GM18951 (cell line): ENCODE results near the gene CALN1.
"Not testable (repeated sequence)": the region's sequence is repeated elsewhere in the genome, so short reads cannot be mapped to it uniquely, and the experiment has no call there.

Experiments used
- POLR2A ChIP-seq: IDR thresholded peaks from 4 replicates; pipeline ENCODE4 v1.6.1; 2011; ENCODE audit warnings: mild to moderate bottlenecking; ENCODE audit not compliant: insufficient read length, insufficient read depth; ENCODE audit errors: extremely low read depth
- in situ Hi-C: fragments of 300-500 bp; cut with MboI; formaldehyde crosslinking; loops from one replicate; pipeline ENCODE4 v1.12.0; 2022; ENCODE audit warnings: low sequenced_read_pairs, mixed read lengths, inconsistent platforms; ENCODE audit not compliant: unreplicated experiment

CALN1 gene

DNA sequence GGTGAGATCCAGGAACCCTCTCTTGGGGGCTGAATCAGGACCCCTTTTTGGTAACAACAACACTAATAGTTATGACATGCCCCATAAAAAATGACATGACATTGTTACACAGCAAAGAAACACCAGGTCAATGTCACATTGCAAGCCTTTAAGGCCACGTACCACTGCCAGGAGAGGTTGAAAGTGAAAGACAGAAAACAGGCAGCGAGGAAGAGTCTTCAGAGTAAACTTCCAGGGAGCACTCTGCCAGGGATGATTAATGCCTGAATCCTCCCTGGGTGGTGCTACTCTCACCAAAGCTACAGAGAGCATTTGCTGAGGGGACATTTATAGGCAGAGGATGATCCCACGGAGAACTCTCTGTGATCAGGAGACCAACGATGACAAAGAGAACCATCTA, 551.6 kb downstream of the CALN1 start:
- in situ Hi-C loops: no loop called here
- TF ChIP-seq POLR2A: no peak

DNA sequence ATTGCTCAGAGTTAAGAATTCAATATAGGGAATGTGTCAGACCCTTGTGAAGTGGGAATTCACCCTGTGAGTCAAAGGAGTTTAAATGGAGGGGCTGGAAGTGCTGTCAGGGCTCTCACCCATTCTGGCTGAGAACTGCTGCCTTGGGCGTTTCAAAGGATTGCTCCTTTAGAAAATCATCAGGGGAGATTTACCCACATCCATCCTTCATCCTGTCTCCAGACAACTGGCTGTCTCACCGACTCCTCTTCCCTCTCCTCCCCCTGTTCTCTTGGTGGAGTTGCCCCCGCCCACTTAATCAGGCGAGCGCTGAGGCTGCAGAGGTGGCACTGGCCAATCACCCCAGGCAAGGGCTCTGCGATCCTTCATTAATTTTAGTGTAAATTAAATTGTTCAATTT, 554.8 kb downstream of the CALN1 start:
- no peak for TF ChIP-seq POLR2A
- in situ Hi-C loops: no loop called here

DNA sequence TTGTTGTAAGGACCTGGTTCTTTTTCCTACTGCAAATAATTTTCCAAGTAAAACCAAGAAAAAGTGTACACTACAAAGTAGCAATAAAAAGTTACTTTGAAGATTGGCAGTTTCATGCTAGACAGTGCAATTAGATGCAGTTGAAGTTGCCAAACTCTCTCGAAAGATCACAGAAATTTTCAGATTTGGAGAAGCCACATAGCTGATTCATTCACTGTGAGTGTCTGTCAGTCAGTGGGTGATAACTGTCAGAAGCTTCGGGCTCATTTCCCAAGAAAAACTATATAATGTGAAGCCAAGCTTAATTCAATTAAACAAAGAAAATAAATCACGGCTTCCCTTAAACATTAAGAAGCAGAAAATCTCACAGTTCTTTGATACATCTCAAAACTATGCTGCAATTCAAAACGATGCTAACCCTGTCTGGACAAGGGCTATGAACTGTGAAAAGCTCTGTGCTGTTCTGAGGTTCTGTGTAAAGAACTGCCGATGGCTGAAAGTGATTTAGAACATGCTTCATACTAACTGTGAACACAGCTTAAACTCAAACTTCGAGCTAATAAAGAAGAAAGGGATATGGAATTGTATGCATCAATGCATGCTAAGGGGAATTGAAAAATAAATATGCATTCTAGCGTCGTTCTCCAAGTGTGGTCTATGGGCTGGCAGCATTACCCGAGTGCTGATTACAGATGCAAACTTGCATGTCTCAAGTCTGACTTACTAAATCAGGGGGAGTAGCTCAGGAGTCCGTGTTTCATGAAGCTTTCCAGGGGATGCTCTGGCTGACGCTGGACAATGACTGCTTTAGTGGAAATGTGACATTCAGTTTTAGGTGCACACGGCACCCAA, 557.4 kb downstream of the CALN1 start:
- in situ Hi-C loops: no loop called here
- TF ChIP-seq POLR2A: no peak

DNA sequence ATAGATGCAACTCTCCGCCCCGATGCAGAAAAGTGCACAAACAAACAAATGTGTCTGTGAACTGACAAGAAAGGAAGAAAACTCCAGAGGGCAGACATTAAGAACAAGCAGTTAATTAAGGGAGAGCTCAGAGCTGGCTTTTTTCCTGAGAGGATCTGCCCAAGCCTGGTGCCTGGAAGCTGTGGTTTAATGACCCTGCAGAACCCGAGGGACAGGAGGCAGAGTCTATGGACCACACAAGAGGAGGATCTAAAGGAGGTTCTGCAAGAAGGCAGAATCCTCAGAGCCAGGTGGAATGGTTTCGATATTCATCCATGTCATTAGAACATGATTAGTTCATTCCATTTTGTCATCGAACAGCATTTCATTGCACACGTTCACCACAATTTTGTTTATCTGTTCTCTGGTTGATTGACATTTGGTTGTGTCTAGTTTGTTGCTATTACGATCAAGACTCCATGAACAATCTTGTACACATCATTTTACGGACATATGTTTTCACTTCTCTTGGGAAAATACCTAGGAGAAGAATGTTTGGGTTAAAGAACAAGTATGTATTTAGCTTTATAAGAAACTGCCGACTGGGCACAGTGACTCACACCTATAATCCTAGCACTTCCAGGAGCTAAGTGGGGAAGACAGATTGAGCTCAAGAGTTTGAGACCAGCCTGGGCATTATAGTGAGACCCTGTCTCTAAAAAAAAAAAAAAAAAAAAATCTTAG, 560.2 kb downstream of the CALN1 start:
- TF ChIP-seq POLR2A: no peak
- in situ Hi-C loops: no loop called here

DNA sequence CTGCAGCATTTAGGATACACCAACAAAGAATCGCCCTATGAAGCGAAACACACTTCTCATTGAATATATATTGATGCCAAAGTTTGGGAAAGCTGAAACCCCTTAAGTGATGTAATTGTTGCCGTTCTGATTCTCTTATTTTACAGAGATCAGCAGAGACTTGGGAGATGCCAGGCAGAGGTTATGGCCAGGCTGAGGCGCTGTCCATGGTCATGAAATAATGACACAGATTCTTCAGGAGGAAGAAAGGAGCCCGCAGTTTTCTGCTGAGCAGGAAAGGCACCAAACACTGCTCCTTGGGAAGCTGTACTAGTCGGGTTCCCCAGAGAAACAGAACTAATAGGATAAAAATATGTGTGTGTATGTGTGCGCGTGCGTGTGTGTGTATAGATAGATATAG, 566.0 kb downstream of the CALN1 start:
- in situ Hi-C loops: no loop called here
- no peak for TF ChIP-seq POLR2A

DNA sequence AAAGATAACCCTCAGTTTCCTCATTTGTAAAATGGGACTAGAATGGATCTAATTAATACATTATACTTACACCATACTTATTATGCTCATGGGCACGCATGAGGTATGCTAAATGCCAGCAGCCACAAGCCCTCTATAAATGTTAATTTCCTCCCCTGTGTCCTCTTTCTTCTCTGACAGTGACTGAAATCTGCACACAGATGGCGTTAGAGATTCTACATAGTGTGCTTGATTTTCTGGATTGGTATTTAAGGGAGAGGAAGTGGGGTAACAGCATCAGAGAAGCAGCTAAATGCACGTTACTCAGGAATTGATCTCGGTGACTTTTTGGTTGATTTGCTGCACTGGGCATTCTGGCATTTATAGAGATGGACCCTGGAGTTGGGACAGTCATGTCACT, 568.5 kb downstream of the CALN1 start:
- in situ Hi-C loops: no loop called here
- no peak for TF ChIP-seq POLR2A

DNA sequence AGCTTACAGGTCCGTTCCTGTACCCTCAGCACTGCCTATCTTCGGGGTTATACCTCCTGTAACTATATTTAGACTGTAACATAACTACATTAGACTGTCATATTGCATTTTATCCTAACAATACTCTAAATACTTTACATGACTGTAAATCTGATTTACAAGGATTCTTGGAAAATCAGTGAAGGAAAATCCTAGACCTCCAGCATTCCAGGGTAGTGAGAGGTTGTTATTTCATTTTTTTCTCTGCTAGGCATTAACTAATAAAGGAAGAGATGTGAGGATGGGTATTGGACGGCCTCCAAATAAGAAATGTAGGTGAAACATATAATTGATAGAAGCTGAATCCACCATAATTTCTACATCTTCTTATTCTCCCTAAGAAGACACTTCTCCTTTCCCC, 569.4 kb downstream of the CALN1 start:
- in situ Hi-C loops: no loop called here
- TF ChIP-seq POLR2A: no peak

DNA sequence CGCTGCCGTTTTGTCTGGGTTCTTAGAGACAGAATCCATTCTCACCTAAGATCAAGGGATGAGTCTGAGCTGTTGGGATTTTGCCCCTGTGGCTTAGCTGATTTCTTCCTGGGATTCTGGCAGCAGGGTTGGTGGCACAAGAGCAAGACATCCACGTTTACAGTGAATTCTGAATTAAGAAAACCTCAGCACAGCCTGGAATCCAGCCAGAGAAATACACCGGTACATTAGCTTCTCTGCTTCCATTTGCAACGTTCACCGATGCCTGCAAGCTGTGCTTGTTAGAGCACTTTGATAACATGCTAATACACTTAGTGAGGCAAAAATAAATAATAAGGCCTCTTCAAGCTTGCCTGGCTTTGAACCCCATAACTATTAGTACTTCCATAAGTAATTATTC, 569.8 kb downstream of the CALN1 start:
- no peak for TF ChIP-seq POLR2A
- in situ Hi-C loops: no loop called here

DNA sequence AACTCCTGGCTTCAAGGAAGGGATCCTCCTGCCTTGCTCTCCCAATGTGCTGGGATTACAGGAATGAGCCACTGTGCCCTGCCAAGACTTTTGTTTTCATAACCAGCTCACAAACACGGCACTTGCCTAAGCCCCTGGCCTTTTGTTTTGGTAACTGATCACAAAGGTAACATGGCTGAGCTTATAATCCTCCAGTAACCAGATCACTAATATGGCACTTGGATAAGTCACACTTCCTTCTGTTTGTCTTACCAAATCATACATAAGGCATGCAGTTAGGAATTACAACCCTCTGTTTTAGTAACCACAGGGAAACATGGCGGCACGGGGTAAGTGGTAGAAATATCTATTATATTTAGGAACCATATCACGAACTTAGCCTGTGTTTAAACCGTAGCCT, 577.1 kb downstream of the CALN1 start:
- in situ Hi-C loops: no loop called here
- no peak for TF ChIP-seq POLR2A

DNA sequence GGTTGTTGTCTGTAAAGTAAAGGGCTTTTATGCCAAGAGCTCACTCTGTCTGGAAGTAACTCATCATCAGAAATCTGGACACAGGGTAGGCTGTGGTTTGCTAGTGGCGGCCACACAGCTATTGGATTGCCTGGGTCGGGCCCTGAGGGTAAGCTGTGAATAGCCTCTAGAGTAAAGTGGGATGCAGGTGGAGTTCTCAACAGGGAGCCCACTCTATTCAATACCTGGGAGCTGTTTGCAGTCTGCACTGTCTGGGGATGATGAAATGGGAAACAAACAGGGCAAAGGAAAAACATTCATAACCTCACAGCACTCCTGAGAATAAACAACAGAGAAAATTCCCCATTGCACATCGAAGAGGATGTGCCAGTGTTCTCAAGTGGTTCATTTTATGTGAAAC, 582.6 kb downstream of the CALN1 start:
- TF ChIP-seq POLR2A: no peak
- in situ Hi-C loops: no loop called here

DNA sequence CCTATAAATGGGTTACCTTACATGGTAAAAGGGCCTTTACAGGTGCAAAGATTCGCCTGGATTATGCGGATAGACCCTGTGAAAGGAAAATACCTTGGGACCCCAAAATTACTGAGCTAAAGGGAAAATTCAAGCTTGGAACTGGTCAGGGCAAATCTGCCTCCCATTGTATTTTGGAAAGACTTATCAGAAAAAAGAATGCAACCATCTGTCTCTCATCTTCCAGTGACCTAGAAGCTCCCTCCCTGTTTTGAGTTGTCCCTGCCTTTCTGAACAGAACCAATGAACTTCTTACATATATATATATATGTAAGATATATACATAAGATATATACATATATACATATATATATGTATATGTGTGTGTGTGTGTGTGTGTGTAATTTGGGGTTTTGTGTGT, 583.8 kb downstream of the CALN1 start:
- no peak for TF ChIP-seq POLR2A

DNA sequence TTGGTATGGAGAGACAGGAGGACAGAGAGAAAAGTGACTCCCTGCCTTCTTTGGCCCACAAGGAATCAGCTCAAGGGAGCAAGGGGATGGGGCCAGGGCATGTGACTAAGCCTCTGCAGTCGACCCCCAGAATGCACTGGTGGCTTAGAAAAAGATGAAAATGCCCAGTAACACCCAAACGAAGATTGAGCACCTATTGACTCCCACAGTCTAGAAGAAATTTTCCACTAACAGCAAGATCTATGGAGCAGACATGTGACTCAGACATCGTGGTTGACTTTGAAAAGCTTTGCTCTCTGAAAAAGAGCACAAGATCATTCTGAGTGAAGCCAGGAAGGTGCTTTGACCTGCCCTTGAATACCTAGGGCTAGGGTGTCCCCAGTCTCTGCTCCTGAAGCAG, 586.0 kb downstream of the CALN1 start:
- in situ Hi-C loops: no loop called here
- TF ChIP-seq POLR2A: no peak

More for the DNA sequence above, 583.8 kb downstream of the CALN1 start:
- in situ Hi-C loops: no loop called here

DNA sequence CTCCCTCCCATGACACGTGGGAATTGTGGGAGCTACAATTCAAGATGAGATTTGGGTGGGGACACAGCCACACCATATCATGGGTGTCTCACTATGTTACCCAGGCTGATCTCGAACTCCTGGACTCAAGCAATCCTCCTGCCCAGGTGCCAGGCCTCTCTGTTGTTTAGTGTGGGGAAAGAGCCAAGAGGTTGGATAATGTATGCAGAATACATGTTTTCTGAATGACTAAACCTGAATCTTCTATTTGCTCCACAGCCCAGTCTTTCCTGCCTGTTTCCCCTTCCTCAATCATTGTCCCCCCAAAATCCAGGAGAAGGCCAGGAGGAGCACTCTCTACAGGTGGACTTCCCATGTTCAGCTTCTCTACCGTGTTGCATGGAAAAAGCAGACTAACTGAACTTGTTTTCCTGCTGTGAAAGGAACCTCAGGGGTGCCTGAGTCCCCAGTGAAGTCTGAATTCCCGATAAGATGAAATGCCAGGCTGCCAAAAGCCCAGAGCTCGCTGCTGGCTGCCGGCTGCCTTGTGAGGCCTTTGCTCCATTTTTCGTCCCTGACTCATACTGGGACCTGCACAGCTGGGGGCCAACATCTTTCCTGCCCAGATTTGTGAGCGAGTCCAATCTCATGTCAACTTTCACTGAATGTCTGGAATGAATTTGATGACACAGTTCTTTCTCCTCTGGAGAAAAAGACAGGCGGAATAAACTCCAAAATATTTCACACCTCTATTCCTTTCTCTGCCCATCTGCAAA, 588.0 kb downstream of the CALN1 start:
- in situ Hi-C loops: no loop called here
- TF ChIP-seq POLR2A: no peak

DNA sequence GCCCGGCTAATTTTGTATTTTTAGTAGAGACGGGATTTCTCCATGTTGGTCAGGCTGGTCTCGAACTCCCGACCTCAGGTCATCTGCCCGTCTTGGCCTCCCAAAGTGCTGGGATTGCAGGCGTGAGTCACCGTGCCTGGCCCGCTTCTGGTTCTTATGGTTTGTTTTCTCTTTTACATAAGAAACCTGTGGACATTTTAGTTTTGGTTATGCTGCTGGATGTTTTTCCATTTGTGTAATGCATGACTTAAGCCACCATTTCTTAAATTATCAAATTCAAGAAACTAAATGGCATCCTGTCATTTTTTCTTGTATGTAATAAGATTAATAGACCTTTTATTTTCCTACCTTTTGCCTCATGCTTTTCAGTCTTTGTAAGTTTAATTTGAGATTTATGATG, 589.7 kb downstream of the CALN1 start:
- in situ Hi-C loops: not testable (repeated sequence)
